HG02973 (cell line): ENCODE measurements around the gene TET3.
"Not testable (repeated sequence)": the region's sequence is repeated elsewhere in the genome, so short reads cannot be mapped to it uniquely, and the experiment has no call there.

Experiments
- ATAC-seq: cut with Tn5 transposase; IDR thresholded peaks from one replicate; pipeline ENCODE4 v1.9.1; 2021; ENCODE audit warnings: moderate library complexity; ENCODE audit not compliant: unreplicated experiment

Gene TET3

DNA sequence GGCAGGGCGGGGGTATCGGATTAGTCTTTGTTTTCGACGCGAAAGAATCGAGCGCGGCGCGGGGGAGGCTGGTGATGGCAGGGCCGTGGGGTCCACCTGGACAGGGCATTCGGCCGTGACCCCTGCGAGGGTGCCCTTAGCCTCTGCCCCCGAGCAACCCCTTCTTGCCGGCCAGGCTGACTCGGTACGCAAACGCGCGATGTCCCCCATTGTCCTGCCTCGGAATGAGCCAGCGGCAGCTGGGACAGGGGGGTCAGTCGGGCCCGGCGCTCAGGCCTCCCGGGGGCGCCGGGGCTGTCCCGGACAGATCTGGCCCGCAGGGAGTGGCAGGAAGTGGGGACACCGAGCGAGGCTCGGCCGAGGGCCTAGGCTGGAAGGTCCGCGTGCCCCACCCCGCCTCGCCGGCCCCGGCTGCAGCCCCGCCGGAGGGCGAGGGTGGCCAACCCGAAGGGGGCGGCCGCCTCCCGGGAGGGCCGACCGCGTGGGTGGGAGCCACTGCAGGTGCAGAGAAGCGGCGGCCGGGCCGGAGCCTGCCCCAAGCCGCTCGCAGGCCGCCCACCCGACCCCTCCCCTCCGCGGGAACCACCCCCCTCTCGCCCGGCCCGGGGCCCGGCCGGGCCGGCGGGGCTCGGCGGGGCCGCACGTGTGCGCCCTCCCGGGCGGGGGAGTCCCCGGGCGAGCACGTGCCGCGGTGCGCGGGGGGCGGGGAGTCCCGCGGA lies at the start of gene TET3:
TSS of gene TET3 (plus strand) at position 708 of the 719 bp plus-strand sequence. CDS start 1,494 bp downstream, outside the sequence.
- peak; percentile 30 for ATAC-seq

- ATAC-seq = no peak
Observed at GRCh38 chr2:73935641-73936040, 49.1 kb upstream of the TET3 start.

DNA sequence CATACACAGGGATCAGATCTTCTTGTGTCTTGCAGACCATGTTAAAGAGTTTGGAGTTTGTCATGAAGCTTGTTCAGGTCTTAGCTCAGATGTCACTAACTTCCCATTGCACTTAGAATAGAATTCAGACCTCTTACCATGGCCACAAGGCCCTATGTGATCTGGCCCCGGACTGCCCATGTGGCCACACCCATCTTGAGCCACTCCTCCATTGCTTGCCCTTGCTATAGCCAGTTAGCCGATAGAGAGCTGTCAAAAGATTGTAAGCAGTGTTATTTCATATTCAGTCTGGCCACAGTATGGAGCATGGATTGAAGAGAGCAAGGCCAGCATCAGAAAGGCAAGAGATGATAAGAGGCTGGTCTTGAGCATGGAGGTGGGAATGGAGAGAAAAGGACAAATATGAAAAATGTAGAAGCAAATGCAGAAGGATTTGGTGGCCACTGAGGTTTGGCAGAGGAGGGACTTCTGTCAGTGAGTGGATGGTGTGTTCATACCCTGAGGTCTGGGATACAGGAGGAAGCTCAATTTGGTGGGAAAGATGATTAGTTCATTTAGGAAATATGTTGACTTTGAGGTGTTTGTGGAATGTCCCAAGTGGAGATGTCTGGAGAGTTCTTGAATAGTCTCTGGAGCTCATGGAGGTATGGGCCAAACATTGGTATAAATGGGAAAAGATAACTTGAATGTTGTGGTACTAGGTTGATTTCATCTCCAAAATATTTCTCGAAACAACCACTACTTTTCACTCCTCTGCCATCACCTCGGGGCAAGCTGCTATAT lies 47.4 kb upstream of the TET3 start:
- ATAC-seq = no peak

DNA sequence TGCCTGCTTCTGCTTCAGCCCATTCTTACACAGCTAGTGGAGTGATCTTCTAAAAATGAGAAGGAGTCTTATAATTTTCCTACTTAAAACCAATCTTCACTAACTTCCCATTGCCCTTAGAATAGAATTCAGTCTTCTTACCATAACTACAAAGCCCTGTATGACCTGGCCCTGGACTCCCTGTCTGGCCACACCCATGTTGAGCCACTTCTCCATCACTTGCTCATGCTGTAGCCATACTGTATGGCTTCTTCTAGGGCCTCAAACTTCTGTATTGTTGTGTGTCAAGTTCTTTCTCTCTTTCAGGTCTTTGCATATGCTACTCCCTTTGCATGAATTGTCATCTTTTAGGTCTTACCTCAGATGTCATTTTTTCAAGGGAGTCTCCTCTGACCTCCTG lies 46.8 kb upstream of the TET3 start:
- ATAC-seq = no peak

- no peak for ATAC-seq
Observed at GRCh38 chr2:73938718-73939352, 45.9 kb upstream of the TET3 start.

- no peak for ATAC-seq
Observed at GRCh38 chr2:73939419-73939818, 45.3 kb upstream of the TET3 start.

DNA sequence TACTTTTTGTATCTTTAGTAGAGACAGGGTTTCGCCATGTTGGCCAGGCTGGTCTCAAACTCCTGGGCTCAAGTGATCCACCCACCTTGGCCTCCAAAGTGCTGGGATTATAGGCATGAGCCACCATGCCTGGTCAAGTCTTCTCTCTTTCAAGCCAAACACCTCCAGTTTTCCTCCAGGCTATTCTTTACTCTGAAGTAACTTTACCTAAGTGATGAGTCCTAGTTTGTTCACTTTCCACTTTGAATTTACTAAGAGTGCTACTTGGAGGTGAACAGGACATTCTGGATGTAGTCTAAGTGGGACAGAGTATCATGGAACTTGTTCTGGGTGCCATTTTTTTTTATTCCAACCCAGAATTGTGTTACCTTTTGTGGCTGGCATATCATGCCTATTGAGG lies 44.6 kb upstream of the TET3 start:
- ATAC-seq = not testable (repeated sequence)

DNA sequence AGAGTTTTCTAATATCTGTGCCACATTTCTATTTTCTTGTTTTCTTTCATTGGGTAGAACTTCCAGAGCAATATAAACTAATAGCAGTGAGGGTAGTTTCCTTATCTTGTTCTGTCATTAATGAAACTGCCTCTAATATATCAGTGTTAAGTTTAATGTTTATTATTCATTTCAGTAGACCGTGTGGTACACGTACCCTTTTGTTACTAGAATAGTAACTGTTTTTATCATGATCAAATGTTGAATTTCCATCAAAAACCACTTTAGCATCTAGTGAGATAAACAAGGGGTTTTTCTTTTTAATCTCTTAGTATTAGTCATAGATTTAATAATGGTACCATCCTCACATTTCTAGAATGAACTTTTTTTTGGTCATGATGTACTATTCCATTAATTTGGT lies 42.0 kb upstream of the TET3 start:
- ATAC-seq = no peak

- no peak for ATAC-seq
Observed at GRCh38 chr2:73944714-73945113, 40.0 kb upstream of the TET3 start.

GRCh38 chr2:73946215-73946614 lies 38.5 kb upstream of the TET3 start:
- ATAC-seq = no peak

GRCh38 chr2:73946666-73947065 lies 38.0 kb upstream of the TET3 start:
- ATAC-seq = no peak

DNA sequence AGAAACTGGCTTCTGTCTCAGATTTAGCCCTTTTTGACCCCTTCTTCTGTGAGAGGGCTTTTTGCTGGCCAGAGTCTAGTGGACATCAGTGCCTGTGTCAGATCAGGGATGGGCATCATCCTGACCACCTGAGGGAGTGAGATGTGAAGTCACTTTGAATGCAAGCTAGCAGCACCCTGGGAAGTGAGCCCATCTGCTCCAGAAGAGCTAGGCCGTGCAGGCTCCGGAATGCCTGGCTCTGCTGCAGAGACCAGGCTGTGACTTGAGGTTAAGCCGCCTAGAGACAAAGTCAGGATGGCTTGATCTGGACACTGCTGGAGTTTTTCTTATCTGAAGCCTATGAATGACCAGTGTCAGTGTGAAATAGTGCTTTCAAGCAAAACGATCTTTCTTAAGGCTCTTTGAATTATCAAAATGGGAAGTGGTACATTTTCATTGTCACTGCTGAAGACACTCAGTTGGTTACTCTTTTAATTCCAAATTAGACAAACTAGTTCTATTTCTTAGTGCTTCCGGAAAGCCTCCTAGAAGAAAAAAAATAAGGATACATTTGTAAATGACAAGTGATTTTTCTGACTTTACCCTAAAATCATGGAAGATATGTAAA lies 37.2 kb upstream of the TET3 start:
- no peak for ATAC-seq

GRCh38 chr2:73949802-73950201 lies 34.9 kb upstream of the TET3 start:
- no peak for ATAC-seq

GRCh38 chr2:73952499-73953446 lies 31.9 kb upstream of the TET3 start:
- ATAC-seq = no peak

DNA sequence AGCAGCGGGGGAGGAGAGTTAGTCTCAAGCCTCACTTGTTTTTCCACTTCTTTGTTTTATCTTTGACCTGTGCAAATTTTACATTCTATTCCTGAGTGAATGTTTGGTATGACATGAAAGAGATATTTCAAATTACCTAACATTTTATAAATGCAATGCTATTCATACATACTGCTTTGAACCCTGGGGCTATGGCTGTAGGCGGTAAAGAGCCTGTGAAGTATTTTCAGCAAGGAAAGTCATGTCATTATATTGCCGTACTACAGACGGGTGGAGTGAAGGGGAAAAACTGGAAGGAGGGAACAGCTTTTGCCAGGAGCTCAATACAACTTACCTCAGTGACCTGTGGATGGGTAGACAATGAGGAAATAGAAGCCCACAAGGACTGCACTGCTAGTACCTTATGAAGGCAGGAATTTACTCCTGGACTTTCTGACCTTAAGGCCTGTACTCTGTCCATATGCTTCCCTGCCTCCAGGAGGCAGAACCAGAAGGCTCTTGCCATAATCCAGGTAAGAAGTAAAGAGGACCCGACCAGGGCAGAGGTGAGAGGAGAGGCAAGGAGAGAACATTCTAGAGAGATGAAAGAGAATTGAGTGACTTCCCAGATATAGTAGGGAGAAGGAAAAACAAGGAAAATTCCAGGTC lies 28.4 kb upstream of the TET3 start:
- no peak for ATAC-seq

DNA sequence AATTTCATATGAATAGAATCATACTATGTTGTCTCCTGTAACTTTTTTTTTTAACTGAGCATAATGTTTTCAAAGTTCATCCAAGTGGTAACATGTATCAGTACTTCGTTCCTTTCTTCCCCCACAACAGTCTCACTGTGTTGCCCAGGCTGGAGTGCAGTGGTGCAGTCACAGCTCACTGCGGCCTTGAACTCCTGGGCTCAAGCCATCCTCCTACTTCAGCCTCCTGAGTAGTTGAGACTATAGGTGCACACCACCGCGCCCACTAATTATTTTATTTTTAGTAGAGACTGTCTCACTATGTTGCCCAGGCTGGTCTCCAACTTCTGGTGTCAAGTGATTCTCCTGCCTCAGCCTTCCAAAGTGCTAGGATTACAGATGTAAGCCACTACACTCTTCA lies 23.4 kb upstream of the TET3 start:
- ATAC-seq = no peak

DNA sequence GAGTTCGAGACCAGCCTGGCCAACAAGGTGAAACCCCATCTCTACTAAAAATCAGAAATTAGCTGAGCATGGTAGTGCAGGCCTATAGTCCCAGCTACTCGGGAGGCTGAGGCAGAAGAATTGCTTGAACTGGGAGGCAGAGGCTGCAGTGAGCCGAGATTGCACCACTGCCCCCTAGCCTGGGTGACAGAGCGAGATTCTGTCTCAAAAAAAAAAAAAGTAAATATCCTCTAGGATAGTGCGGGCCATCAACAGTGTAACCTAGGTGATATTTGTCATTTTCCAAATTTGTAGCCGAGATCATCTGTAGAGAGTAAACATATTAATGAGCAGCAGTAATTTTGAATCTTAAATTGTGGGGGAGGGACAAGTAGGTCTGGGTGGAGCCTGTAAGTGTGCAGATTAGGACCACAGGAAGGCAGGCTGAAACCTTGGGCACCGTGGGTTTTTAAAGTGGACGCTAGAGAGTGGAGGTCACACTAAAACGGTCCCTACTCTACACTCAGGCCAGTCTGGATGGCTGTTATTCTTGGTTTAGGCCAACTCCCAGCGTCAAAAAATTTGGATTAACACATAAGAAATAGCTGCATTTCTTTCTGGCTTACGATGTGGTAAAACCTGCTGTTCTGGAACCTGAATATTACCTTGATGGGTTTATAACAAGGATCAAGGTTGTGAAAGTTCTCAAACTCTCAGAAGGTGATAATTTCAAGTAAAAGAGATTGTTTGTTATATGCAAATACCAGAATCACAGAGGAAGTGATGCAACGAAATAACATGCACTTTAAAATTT lies 22.7 kb upstream of the TET3 start:
- no peak for ATAC-seq

- no peak for ATAC-seq
Observed at GRCh38 chr2:73962798-73963197, 21.9 kb upstream of the TET3 start.
